Breast epithelium (tissue), 4 donors: ENCODE data around the gene MRPL52. TPM values are rescaled to one million over a fixed set of nuclear protein-coding genes. Genes with fewer than 3 reads are reported as not detected.

Source experiments
- DNase-seq, 2 donors: peaks; one replicate each; pipeline ENCODE4 v3.0.0-alpha.2; 2019; ENCODE audit warnings: low spot score in 2 of 2
- H3K27ac ChIP-seq, 2 donors: fragments of 200-600 bp; sonication (generic) in 1 of 2; one replicate each; pipeline ENCODE4 v1.5.1; 2016 to 2019; ENCODE audit warnings: mild to moderate bottlenecking in 1 of 2
- H3K27me3 ChIP-seq, 2 donors: fragments of 200-600 bp; sonication (generic) in 1 of 2; one replicate each; pipeline versions ENCODE4 v1.5.1 to v1.6.0; 2017 to 2019; ENCODE audit warnings: control low read depth in 1 of 2, mild to moderate bottlenecking in 1 of 2
- H3K36me3 ChIP-seq: fragments of 200-600 bp; one replicate; pipeline ENCODE4 v1.5.1; 2019
- H3K4me1 ChIP-seq, 2 donors: fragments of 200-600 bp; sonication (generic); one replicate each; pipeline ENCODE4 v1.5.1; 2016 to 2019; ENCODE audit warnings: control low read depth in 1 of 2
- H3K4me3 ChIP-seq, 3 donors: fragments of 200-600 bp; sonication (generic); 1 replicate in 2 of 3; 2 replicates in 1 of 3; pipeline ENCODE4 v1.5.1; 2016 to 2019; ENCODE audit warnings: mild to moderate bottlenecking in 3 of 3, moderate library complexity in 2 of 3
- H3K9me3 ChIP-seq, 2 donors: fragments of 200-600 bp; sonication (generic) in 1 of 2; one replicate each; pipeline ENCODE4 v1.5.1; 2016 to 2019; ENCODE audit warnings: control low read depth in 1 of 2
- CTCF ChIP-seq, 3 donors: fragments of 450-650 bp; IDR thresholded peaks; one replicate each; pipeline ENCODE4 v1.5.1; 2016 to 2017; ENCODE audit warnings: antibody characterized with exemption in 3 of 3, mild to moderate bottlenecking in 3 of 3, moderate library complexity in 3 of 3
- POLR2A ChIP-seq: fragments of 450-650 bp; IDR thresholded peaks from one replicate; pipeline ENCODE4 v1.6.1; 2016; ENCODE audit warnings: antibody characterized with exemption, mild to moderate bottlenecking, moderate library complexity
- POLR2AphosphoS5 ChIP-seq, 3 donors: sonication (generic); formaldehyde crosslinking; IDR thresholded peaks; one replicate each; pipeline ENCODE4 v1.6.1; 2017; ENCODE audit warnings: antibody characterized with exemption in 3 of 3
- intact Hi-C: fragments of 100-400 bp; cut with DNase I; formaldehyde crosslinking; loops from one replicate; pipeline ENCODE4 v1.15.1; 2023; ENCODE audit warnings: low total_unique reads
- total RNA-seq, 3 donors: library from RNA; depleted of rRNA; stranded (reverse); fragments of >200 nt; gene quantifications; one replicate each; pipeline ENCODE4 v1.1.0, GENCODE V29; 2016

The MRPL52 gene
- total RNA-seq, 3 donors from 2014 or later = 22.7 to 39.4 (median 34.7) TPM

DNA sequence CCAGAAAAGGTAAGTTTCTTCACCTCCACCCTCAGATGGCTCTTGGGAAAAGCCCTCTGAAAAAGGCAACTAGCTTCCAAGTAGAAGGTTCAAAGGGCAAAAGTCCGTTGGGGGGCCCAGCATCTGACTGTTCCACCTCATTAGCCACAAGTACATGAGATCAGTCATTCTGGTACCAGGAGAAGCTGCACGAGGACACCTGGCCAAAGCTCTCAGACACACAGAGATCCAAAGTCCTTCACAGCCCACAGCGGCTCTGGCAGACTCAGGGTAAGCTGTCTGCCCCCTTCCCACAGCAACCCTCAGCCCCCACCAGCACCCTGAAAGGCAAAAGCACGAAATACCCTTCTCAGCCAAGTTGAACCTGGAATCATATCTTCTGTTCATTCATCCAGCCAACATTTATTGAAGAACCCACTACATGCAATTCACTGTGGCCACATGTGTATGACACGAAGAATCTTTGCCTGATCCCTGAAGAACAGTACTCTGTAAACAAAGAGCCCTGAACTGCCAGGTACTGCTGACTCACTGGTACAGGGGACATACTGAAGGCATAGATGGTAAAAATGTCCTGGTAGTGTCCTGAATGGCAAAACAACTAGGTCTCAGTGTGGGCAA lies 33.5 kb upstream of the MRPL52 start:
- intact Hi-C loops = no loop called here
- no peaks in the 10 kb centered on the region for H3K36me3 ChIP-seq
- H3K4me3 ChIP-seq = no peak overlapping the region
- DNase-seq = no peak
- H3K27me3 ChIP-seq = no peaks in the 10 kb centered on the region
- H3K9me3 ChIP-seq = no peaks in the 10 kb centered on the region
- TF ChIP-seq POLR2A = no peak
- TF ChIP-seq CTCF (IDR thresholded peaks at IDR 0.05) = no peak
- no peak for TF ChIP-seq POLR2AphosphoS5 (IDR thresholded peaks at IDR 0.05)
- H3K4me1 ChIP-seq = no peaks in the 10 kb centered on the region
- no peak overlapping the region for H3K27ac ChIP-seq

- TF ChIP-seq POLR2A (no peak), POLR2AphosphoS5 (IDR thresholded peaks at IDR 0.05) (no peak), CTCF (IDR thresholded peaks at IDR 0.05) (no peak)
- H3K27ac ChIP-seq = no peak overlapping the region
- intact Hi-C loops = no loop called here
- H3K4me3 ChIP-seq = no peak overlapping the region
- H3K9me3 ChIP-seq = no peaks in the 10 kb centered on the region
- H3K36me3 ChIP-seq = no peaks in the 10 kb centered on the region
- no peaks in the 10 kb centered on the region for H3K27me3 ChIP-seq
- no peaks in the 10 kb centered on the region for H3K4me1 ChIP-seq
- no peak for DNase-seq
Measured at GRCh38 chr14:22797017-22797917, 32.4 kb upstream of the MRPL52 start.

- no peaks in the 10 kb centered on the region for H3K9me3 ChIP-seq
- TF ChIP-seq POLR2AphosphoS5 (IDR thresholded peaks at IDR 0.05) = no peak
- no peak for TF ChIP-seq POLR2A
- TF ChIP-seq CTCF (IDR thresholded peaks at IDR 0.05) = no peak
- no peaks in the 10 kb centered on the region for H3K4me1 ChIP-seq
- no peaks in the 10 kb centered on the region for H3K27me3 ChIP-seq
- no peak overlapping the region for H3K27ac ChIP-seq
- DNase-seq = no peak
- no peak overlapping the region for H3K4me3 ChIP-seq
- no peaks in the 10 kb centered on the region for H3K36me3 ChIP-seq
- intact Hi-C loops = no loop called here
Measured at GRCh38 chr14:22798528-22798927, 31.2 kb upstream of the MRPL52 start.

- Histone ChIP-seq H3K4me1 (no peaks in the 10 kb centered on the region), H3K9me3 (no peaks in the 10 kb centered on the region), H3K27ac (no peak overlapping the region), H3K27me3 (no peaks in the 10 kb centered on the region), H3K4me3 (no peak overlapping the region), H3K36me3 (no peaks in the 10 kb centered on the region)
- TF ChIP-seq POLR2AphosphoS5 (IDR thresholded peaks at IDR 0.05) = no peak
- no peak for TF ChIP-seq POLR2A
- no peak for TF ChIP-seq CTCF (IDR thresholded peaks at IDR 0.05)
- no peak for DNase-seq
- intact Hi-C loops = no loop called here
Measured at GRCh38 chr14:22800346-22800745, 29.3 kb upstream of the MRPL52 start.

- H3K4me1 ChIP-seq = no peaks in the 10 kb centered on the region
Measured at GRCh38 chr14:22801716-22802115, 28.0 kb upstream of the MRPL52 start.

More at GRCh38 chr14:22801716-22802115, 28.0 kb upstream of the MRPL52 start:
- Histone ChIP-seq H3K36me3 (no peaks in the 10 kb centered on the region), H3K27ac (no peak overlapping the region), H3K27me3 (no peaks in the 10 kb centered on the region), H3K4me3 (no peak overlapping the region), H3K9me3 (no peaks in the 10 kb centered on the region)
- intact Hi-C loops = no loop called here
- no peak for DNase-seq
- TF ChIP-seq POLR2A (no peak), CTCF (IDR thresholded peaks at IDR 0.05) (no peak), POLR2AphosphoS5 (IDR thresholded peaks at IDR 0.05) (no peak)
